Measurements from ENCODE around the gene ORC5.

The ORC5 gene

GRCh38 chr7:104174798-104175197 lies 33.0 kb downstream of the ORC5 start:
- Histone ChIP-seq H4K20me1 (ENCODE audit: insufficient read depth, low read length, poor library complexity, severe bottlenecking) (no peaks in the 10 kb centered on the region), H3K9ac (ENCODE audit: low read depth, low read length, poor library complexity, severe bottlenecking) (no peak overlapping the region), H3K4me1 (ENCODE audit: insufficient read depth, low read length, poor library complexity, severe bottlenecking) (no peaks in the 10 kb centered on the region), H3K79me2 (ENCODE audit: insufficient read depth, low read length) (no peaks in the 10 kb centered on the region), H3K9me3 (ENCODE audit: insufficient read depth, low read depth, low read length) (peaks cover 8% of the 10 kb centered on the region; the same call in 1 of the 2 replicates), H3K9me2 (replicated peaks; ENCODE audit: low read depth, low read length) (no peaks in the 10 kb centered on the region), H3K36me3 (ENCODE audit: insufficient read depth, low read length) (peaks cover 16% of the 10 kb centered on the region), H3K4me2 (ENCODE audit: low read depth, low read length, poor library complexity, severe bottlenecking) (no peak overlapping the region), H3K27me3 (ENCODE audit: insufficient read depth, low read length, poor library complexity, severe bottlenecking) (peaks cover 6% of the 10 kb centered on the region), H3F3A (ENCODE audit: low read depth) (no peaks in the 10 kb centered on the region), H3K4me3 (ENCODE audit: low read length, poor library complexity, severe bottlenecking) (no peak overlapping the region), H2AFZ (ENCODE audit: low read length) (no peak overlapping the region)
- TF ChIP-seq EZH2phosphoT487 (IDR thresholded peaks at IDR 0.05; ENCODE audit: borderline replicate concordance) = no peak
- no peak for TF ChIP-seq CTCF (conservative IDR thresholded peaks at IDR 0.05; ENCODE audit: low read length)

DNA sequence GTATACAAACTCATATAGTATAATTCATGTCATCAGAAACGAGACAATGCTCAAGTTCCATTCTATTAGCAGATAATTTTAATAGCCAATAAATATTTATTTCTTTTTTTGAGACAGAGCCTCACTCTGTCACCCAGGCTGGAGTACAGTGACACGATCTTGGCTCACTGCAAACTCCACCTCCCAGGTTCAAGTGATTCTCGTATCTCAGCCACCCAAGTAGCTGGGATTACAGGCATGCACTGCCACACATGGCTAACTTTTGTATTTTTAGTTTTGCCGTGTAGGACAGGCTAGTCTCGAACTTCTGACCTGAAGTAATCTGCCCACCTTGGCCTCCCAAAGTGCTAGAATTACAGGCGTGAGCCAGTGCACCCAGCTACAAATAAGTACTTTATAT lies 45.7 kb downstream of the ORC5 start:
- Histone ChIP-seq H3K4me1 (ENCODE audit: insufficient read depth, low read length, poor library complexity, severe bottlenecking) (no peaks in the 10 kb centered on the region), H3K27me3 (ENCODE audit: insufficient read depth, low read length, poor library complexity, severe bottlenecking) (no peaks in the 10 kb centered on the region), H3K4me2 (ENCODE audit: low read depth, low read length, poor library complexity, severe bottlenecking) (no peak overlapping the region), H2AFZ (ENCODE audit: low read length) (no peak overlapping the region), H3K9ac (ENCODE audit: low read depth, low read length, poor library complexity, severe bottlenecking) (no peak overlapping the region), H3F3A (ENCODE audit: low read depth) (no peaks in the 10 kb centered on the region), H3K9me3 (ENCODE audit: insufficient read depth, low read depth, low read length) (no peaks in the 10 kb centered on the region), H3K36me3 (ENCODE audit: insufficient read depth, low read length) (peaks cover 15% of the 10 kb centered on the region; the same call in 1 of the 2 replicates), H3K79me2 (ENCODE audit: insufficient read depth, low read length) (no peaks in the 10 kb centered on the region), H4K20me1 (ENCODE audit: insufficient read depth, low read length, poor library complexity, severe bottlenecking) (no peaks in the 10 kb centered on the region), H3K4me3 (ENCODE audit: low read length, poor library complexity, severe bottlenecking) (no peak overlapping the region), H3K9me2 (replicated peaks; ENCODE audit: low read depth, low read length) (no peaks in the 10 kb centered on the region)
- TF ChIP-seq EZH2phosphoT487 (IDR thresholded peaks at IDR 0.05; ENCODE audit: borderline replicate concordance) = no peak
- TF ChIP-seq CTCF (conservative IDR thresholded peaks at IDR 0.05; ENCODE audit: low read length) = no peak

DNA sequence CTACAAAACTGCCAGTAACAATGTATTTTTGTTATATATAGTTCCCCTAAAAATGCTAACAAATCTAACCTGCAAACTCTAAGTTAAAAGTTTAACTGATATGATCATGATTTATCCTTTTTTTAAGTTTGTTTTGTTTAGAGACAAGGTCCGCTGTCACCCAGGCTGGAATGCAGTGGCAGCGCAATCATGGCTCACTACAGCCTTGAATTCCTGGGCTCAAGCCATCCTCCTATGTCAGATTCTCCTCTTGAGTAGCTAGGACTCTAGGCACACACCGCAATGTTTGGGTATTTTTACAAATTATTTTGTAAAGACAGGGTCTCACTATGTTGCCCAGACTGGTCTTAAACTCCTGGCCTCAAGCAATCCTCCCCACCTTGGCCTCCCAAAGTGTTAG lies 46.6 kb downstream of the ORC5 start:
- no peaks in the 10 kb centered on the region for H3K9me2 ChIP-seq (replicated peaks; ENCODE audit: low read depth, low read length)
- no peak overlapping the region for H3K4me3 ChIP-seq (ENCODE audit: low read length, poor library complexity, severe bottlenecking)
- no peaks in the 10 kb centered on the region for H3K27me3 ChIP-seq (ENCODE audit: insufficient read depth, low read length, poor library complexity, severe bottlenecking)
- H3K9ac ChIP-seq (ENCODE audit: low read depth, low read length, poor library complexity, severe bottlenecking) = no peak overlapping the region
- H3K4me2 ChIP-seq (ENCODE audit: low read depth, low read length, poor library complexity, severe bottlenecking) = no peak overlapping the region
- H3K79me2 ChIP-seq (ENCODE audit: insufficient read depth, low read length) = no peaks in the 10 kb centered on the region
- no peak for TF ChIP-seq CTCF (conservative IDR thresholded peaks at IDR 0.05; ENCODE audit: low read length)
- no peak for TF ChIP-seq EZH2phosphoT487 (IDR thresholded peaks at IDR 0.05; ENCODE audit: borderline replicate concordance)
- peaks cover 7% of the 10 kb centered on the region; the same call in 1 of the 2 replicates for H3K36me3 ChIP-seq (ENCODE audit: insufficient read depth, low read length)
- H2AFZ ChIP-seq (ENCODE audit: low read length) = no peak overlapping the region
- no peaks in the 10 kb centered on the region for H3F3A ChIP-seq (ENCODE audit: low read depth)
- H3K4me1 ChIP-seq (ENCODE audit: insufficient read depth, low read length, poor library complexity, severe bottlenecking) = no peaks in the 10 kb centered on the region
- H3K9me3 ChIP-seq (ENCODE audit: insufficient read depth, low read depth, low read length) = no peaks in the 10 kb centered on the region
- no peaks in the 10 kb centered on the region for H4K20me1 ChIP-seq (ENCODE audit: insufficient read depth, low read length, poor library complexity, severe bottlenecking)
